ENCODE measurements around the gene ZNF608.

Gene ZNF608

DNA sequence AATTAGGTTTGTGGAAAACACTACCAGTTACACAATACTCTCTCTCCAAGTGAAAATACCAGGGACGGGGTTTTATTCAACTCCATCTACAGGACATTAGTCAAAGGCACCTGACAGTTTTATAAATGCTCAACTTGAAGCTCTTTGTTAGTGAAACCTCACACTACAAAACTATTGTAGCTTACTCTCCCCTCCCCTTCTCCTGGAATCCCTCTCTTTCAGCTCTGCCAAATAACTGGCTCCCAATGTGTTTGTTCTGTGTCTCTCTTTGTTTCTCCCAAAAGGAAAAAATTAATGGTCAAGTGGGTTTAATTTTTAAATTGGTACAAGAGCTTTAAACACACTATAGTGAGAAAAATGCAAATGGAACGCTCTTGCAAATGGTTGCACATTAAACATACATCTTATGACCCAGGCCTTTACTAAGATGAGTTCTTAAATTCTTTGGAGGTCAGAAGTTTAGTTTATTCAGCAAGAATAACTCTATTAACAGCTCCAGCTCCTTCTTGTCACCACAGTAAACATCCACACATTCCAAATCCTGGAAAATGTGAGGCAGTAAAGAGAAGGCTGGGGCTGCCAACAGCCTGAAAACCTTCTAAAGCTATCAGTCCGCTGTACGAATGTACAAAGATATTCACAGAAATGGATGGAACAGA is 48.4 kb downstream of the ZNF608 start:
- no CpG with 5 or more reads among the region's 4 CpGs for WGBS (ENCODE audit: extremely low coverage, insufficient coverage, low lambda C conversion rate)
- H2AK5ac ChIP-seq (ENCODE audit: low read length) = no peak overlapping the region
- H3K4ac ChIP-seq (ENCODE audit: low read depth, low read length) = no peak overlapping the region
- H3K9ac ChIP-seq (ENCODE audit: low read length) = no peak overlapping the region
- H3K56ac ChIP-seq (ENCODE audit: low read length) = no peak overlapping the region
- no peaks in the 10 kb centered on the region for H3K27me3 ChIP-seq (ENCODE audit: insufficient read depth, low read length, poor library complexity)
- H2BK120ac ChIP-seq (ENCODE audit: low read depth, low read length) = no peak overlapping the region
- H3K18ac ChIP-seq (ENCODE audit: low read length) = peak overlapping the region; percentile 51
- no peak for DNase-seq
- no peak overlapping the region for H4K5ac ChIP-seq (ENCODE audit: low read length)
- no peak overlapping the region for H3K23ac ChIP-seq (ENCODE audit: low read length)
- H3K4me1 ChIP-seq (ENCODE audit: control insufficient read depth, low read depth, low read length) = peaks cover 17% of the 10 kb centered on the region
- H3K4me2 ChIP-seq (ENCODE audit: low read length) = no peak overlapping the region
- H3K4me3 ChIP-seq (ENCODE audit: low read length) = no peak overlapping the region
- H3K36me3 ChIP-seq (ENCODE audit: control insufficient read depth, insufficient read depth, low read length) = no peaks in the 10 kb centered on the region
- H2BK5ac ChIP-seq (ENCODE audit: low read length) = no peak overlapping the region
- peaks cover 36% of the 10 kb centered on the region for H3K79me2 ChIP-seq (ENCODE audit: control insufficient read depth, insufficient read depth, low read length)
- no peak overlapping the region for H4K8ac ChIP-seq (ENCODE audit: low read depth, low read length)
- no peak overlapping the region for H2BK15ac ChIP-seq (replicated peaks; ENCODE audit: low read depth)
- peaks cover 2% of the 10 kb centered on the region for H3K79me1 ChIP-seq (ENCODE audit: low read length)
- H3K27ac ChIP-seq (ENCODE audit: low read depth, low read length) = no peak overlapping the region

DNA sequence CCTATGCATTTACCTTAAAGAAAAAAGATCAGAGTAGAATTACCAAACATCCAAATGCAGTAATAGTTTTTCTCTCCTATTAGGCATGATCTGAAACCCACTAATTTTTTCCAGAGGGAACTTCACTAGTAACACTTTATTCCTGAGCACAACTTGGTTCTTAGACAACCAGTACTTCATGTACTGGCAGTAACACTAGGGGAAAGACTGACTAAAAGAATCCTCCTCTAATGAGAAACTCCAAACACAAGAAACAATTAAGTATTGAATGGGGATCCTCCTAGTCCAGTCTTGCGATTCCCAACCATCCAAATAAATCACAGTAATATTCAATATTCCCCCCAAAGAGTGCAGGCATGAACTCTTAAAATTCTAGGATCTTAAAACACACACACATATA is 48.9 kb downstream of the ZNF608 start:
- Histone ChIP-seq H3K79me2 (ENCODE audit: control insufficient read depth, insufficient read depth, low read length) (peaks cover 39% of the 10 kb centered on the region), H4K8ac (ENCODE audit: low read depth, low read length) (no peak overlapping the region), H4K5ac (ENCODE audit: low read length) (no peak overlapping the region), H3K27ac (ENCODE audit: low read depth, low read length) (no peak overlapping the region), H3K4me2 (ENCODE audit: low read length) (no peak overlapping the region), H3K79me1 (ENCODE audit: low read length) (peaks cover 3% of the 10 kb centered on the region), H3K4ac (ENCODE audit: low read depth, low read length) (no peak overlapping the region), H2AK5ac (ENCODE audit: low read length) (no peak overlapping the region), H3K56ac (ENCODE audit: low read length) (no peak overlapping the region), H3K23ac (ENCODE audit: low read length) (no peak overlapping the region), H3K4me1 (ENCODE audit: control insufficient read depth, low read depth, low read length) (peaks cover 17% of the 10 kb centered on the region), H2BK15ac (replicated peaks; ENCODE audit: low read depth) (no peak overlapping the region), H3K4me3 (ENCODE audit: low read length) (no peak overlapping the region), H3K27me3 (ENCODE audit: insufficient read depth, low read length, poor library complexity) (no peaks in the 10 kb centered on the region), H2BK5ac (ENCODE audit: low read length) (no peak overlapping the region), H3K36me3 (ENCODE audit: control insufficient read depth, insufficient read depth, low read length) (no peaks in the 10 kb centered on the region), H2BK120ac (ENCODE audit: low read depth, low read length) (no peak overlapping the region), H3K9ac (ENCODE audit: low read length) (no peak overlapping the region), H3K18ac (ENCODE audit: low read length) (peak overlapping the region; percentile 51)
- no peak for DNase-seq
- no CpG with 5 or more reads among the region's 1 CpG for WGBS (ENCODE audit: extremely low coverage, insufficient coverage, low lambda C conversion rate)

DNA sequence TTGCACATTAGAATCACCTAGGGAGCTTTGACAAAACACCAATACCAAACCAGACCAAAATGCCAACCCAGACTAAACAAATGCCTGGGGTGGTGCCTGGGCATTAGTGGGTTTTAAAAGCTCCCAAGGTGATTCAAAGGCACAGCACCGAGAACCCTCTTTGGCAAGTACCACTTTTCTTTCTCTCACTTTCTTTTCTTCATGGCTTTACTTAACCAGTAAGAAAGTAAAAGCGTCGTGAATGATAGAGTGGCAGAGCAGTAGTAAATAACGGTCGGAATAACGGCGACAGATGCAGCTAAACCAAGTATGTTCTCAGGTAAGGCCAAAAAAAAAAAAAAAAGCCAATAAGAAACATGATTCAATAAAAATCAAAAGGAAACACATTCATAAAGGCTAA is 49.5 kb downstream of the ZNF608 start:
- Histone ChIP-seq H3K4me1 (ENCODE audit: control insufficient read depth, low read depth, low read length) (peaks cover 14% of the 10 kb centered on the region), H3K23ac (ENCODE audit: low read length) (no peak overlapping the region), H2BK120ac (ENCODE audit: low read depth, low read length) (no peak overlapping the region), H3K9ac (ENCODE audit: low read length) (no peak overlapping the region), H3K18ac (ENCODE audit: low read length) (no peak overlapping the region), H2AK5ac (ENCODE audit: low read length) (no peak overlapping the region), H2BK15ac (replicated peaks; ENCODE audit: low read depth) (no peak overlapping the region), H3K4me2 (ENCODE audit: low read length) (no peak overlapping the region), H3K4me3 (ENCODE audit: low read length) (no peak overlapping the region), H3K79me2 (ENCODE audit: control insufficient read depth, insufficient read depth, low read length) (peaks cover 37% of the 10 kb centered on the region), H3K4ac (ENCODE audit: low read depth, low read length) (no peak overlapping the region), H3K27me3 (ENCODE audit: insufficient read depth, low read length, poor library complexity) (no peaks in the 10 kb centered on the region), H3K36me3 (ENCODE audit: control insufficient read depth, insufficient read depth, low read length) (no peaks in the 10 kb centered on the region), H3K79me1 (ENCODE audit: low read length) (peaks cover 5% of the 10 kb centered on the region), H4K8ac (ENCODE audit: low read depth, low read length) (no peak overlapping the region), H2BK5ac (ENCODE audit: low read length) (no peak overlapping the region), H4K5ac (ENCODE audit: low read length) (no peak overlapping the region), H3K27ac (ENCODE audit: low read depth, low read length) (no peak overlapping the region), H3K56ac (ENCODE audit: low read length) (no peak overlapping the region)
- DNase-seq = no peak
- no CpG with 5 or more reads among the region's 7 CpGs for whole genome bisulfite sequencing (ENCODE audit: extremely low coverage, insufficient coverage, low lambda C conversion rate)

All from mesendoderm (in vitro differentiated cells).